ENCODE results near the gene MAP3K12. TPM values are rescaled to one million over a fixed set of nuclear protein-coding genes. Genes with fewer than 3 reads are reported as not detected.

Gene MAP3K12
- total and polyA plus RNA-seq, 2 of the 13 experiments (the other 11 are each of a cell fraction or from before 2014, with no cell fraction given) = 0.20 to 1.1 TPM

- TF ChIP-seq FOXJ3 (CRISPR knock-in tag; IDR thresholded peaks at IDR 0.05; ENCODE audit: borderline replicate concordance) (no peak), STAT6 (CRISPR knock-in tag; IDR thresholded peaks at IDR 0.05; ENCODE audit: borderline replicate concordance) (no peak), ZNF326 (CRISPR knock-in tag; IDR thresholded peaks at IDR 0.05; ENCODE audit: borderline replicate concordance) (no peak), NR2F6 (IDR thresholded peaks at IDR 0.05) (no peak), NR2F6 (CRISPR knock-in tag; IDR thresholded peaks at IDR 0.05) (peak; percentile 71; the same call in 1 of the 2 replicates), ZSCAN9 (CRISPR knock-in tag; IDR thresholded peaks at IDR 0.05; ENCODE audit: borderline replicate concordance) (no peak), ZNF260 (CRISPR knock-in tag; IDR thresholded peaks at IDR 0.05; ENCODE audit: borderline replicate concordance, low read depth) (no peak), MZF1 (CRISPR knock-in tag; IDR thresholded peaks at IDR 0.05; ENCODE audit: borderline replicate concordance) (no peak), SUZ12 (IDR thresholded peaks at IDR 0.05; ENCODE audit: low read depth, low read length) (no peak), ZNF674 (CRISPR knock-in tag; IDR thresholded peaks at IDR 0.05; ENCODE audit: low read depth) (no peak), ZNF33A (CRISPR knock-in tag; IDR thresholded peaks at IDR 0.05; ENCODE audit: borderline replicate concordance) (no peak), RELA (CRISPR knock-in tag; IDR thresholded peaks at IDR 0.05) (peak; percentile 89; the same call in 1 of the 2 replicates), ZBTB38 (CRISPR knock-in tag; IDR thresholded peaks at IDR 0.05) (0 out of 2 replicates have a peak, but pooled peaks have one; percentile 33), ZNF24 (IDR thresholded peaks at IDR 0.05) (0 out of 2 replicates have a peak, but pooled peaks have one; percentile 56), ZNF343 (CRISPR knock-in tag; IDR thresholded peaks at IDR 0.05) (no peak), ZNF10 (CRISPR knock-in tag; IDR thresholded peaks at IDR 0.05; ENCODE audit: borderline replicate concordance, low read depth) (no peak), CEBPB (IDR thresholded peaks at IDR 0.05; ENCODE audit: borderline replicate concordance, low read depth, low read length) (peak; percentile 89), RBAK (CRISPR knock-in tag; IDR thresholded peaks at IDR 0.05) (no peak), MTF1 (CRISPR knock-in tag; IDR thresholded peaks at IDR 0.05) (no peak), NFATC3 (CRISPR knock-in tag; IDR thresholded peaks at IDR 0.05) (0 out of 2 replicates have a peak, but pooled peaks have one; percentile 54), ZC3H13 (CRISPR knock-in tag; IDR thresholded peaks at IDR 0.05) (peak; percentile 35; the same call in 1 of the 2 replicates), PPARG (CRISPR knock-in tag; conservative IDR thresholded peaks at IDR 0.05) (peak; percentile 49), IKZF4 (CRISPR knock-in tag; IDR thresholded peaks at IDR 0.05; ENCODE audit: borderline replicate concordance, low read depth, not compliant biosample characterization) (no peak), NFIC (IDR thresholded peaks at IDR 0.05; ENCODE audit: low read length) (no peak), ZSCAN30 (CRISPR knock-in tag; IDR thresholded peaks at IDR 0.05) (no peak), ZNF589 (CRISPR knock-in tag; conservative IDR thresholded peaks at IDR 0.05) (no peak), KLF11 (CRISPR knock-in tag; IDR thresholded peaks at IDR 0.05) (no peak; the same call in 1 of the 2 replicates), ZNF143 (CRISPR knock-in tag; IDR thresholded peaks at IDR 0.05) (no peak), PAWR (CRISPR knock-in tag; IDR thresholded peaks at IDR 0.05; ENCODE audit: borderline replicate concordance) (no peak), ZNF720 (CRISPR knock-in tag; IDR thresholded peaks at IDR 0.05) (no peak)
Measured at GRCh38 chr12:53451661-53452158, 47.5 kb downstream of the MAP3K12 start, which contains the start of gene PCBP2 (continued).

All from HepG2 (cell line).